Measurements from ENCODE around the gene PXN.
"Not testable (repeated sequence)": the region's sequence is repeated elsewhere in the genome, so short reads cannot be mapped to it uniquely, and the experiment has no call there.

Gene PXN

GRCh38 chr12:120261951-120262851 is 3.3 kb downstream of the PXN start:
- no peak for DNase-seq

- no peak for DNase-seq
Observed at GRCh38 chr12:120260607-120261006, 4.9 kb downstream of the PXN start.

- no peak for DNase-seq
Observed at GRCh38 chr12:120259418-120260202, 5.9 kb downstream of the PXN start.

- DNase-seq: no peak
Observed at GRCh38 chr12:120258323-120258896, 7.1 kb downstream of the PXN start.

- DNase-seq: no peak
Observed at GRCh38 chr12:120257041-120257821, 8.3 kb downstream of the PXN start.

GRCh38 chr12:120254809-120255208 is 10.7 kb downstream of the PXN start:
- no peak for DNase-seq

- DNase-seq: not testable (repeated sequence)
Observed at GRCh38 chr12:120253313-120253712, 12.2 kb downstream of the PXN start.

GRCh38 chr12:120252071-120252906 is 13.2 kb downstream of the PXN start:
- DNase-seq: no peak

GRCh38 chr12:120251364-120252070 is 14.0 kb downstream of the PXN start:
- not testable (repeated sequence) for DNase-seq

- DNase-seq: no peak
Observed at GRCh38 chr12:120249875-120250795, 15.4 kb downstream of the PXN start.

- DNase-seq: no peak
Observed at GRCh38 chr12:120249266-120249874, 16.2 kb downstream of the PXN start.

GRCh38 chr12:120247621-120248030 is 17.9 kb downstream of the PXN start:
- no peak for DNase-seq

- DNase-seq: no peak
Observed at GRCh38 chr12:120247183-120247582, 18.3 kb downstream of the PXN start.

- not testable (repeated sequence) for DNase-seq
Observed at GRCh38 chr12:120246705-120247104, 18.8 kb downstream of the PXN start.

GRCh38 chr12:120242971-120243699 is 22.4 kb downstream of the PXN start:
- no peak for DNase-seq

GRCh38 chr12:120242275-120242799 is 23.2 kb downstream of the PXN start:
- no peak for DNase-seq

GRCh38 chr12:120241561-120242274 is 23.8 kb downstream of the PXN start:
- DNase-seq: no peak

GRCh38 chr12:120240495-120240833 is 25.1 kb downstream of the PXN start:
- DNase-seq: no peak

Measured in bone marrow (tissue), 2 donors.